Activated naive CD4-positive, alpha-beta T cell treated with anti-CD3 and anti-CD28 coated beads, Interleukin-2, amount 50 U/mL, for 24 hours (primary cell): ENCODE measurements around the gene IFT81.

ENCODE experiments used
- H3K27ac Mint-ChIP-seq: one replicate; pipeline ENCODE4 v1.8.0; 2021; ENCODE audit warnings: mild to moderate bottlenecking, mixed read lengths
- H3K27me3 Mint-ChIP-seq: one replicate; pipeline ENCODE4 v1.8.0; 2021; ENCODE audit warnings: mixed read lengths
- H3K36me3 Mint-ChIP-seq: one replicate; pipeline ENCODE4 v1.8.0; 2021; ENCODE audit warnings: mixed read lengths
- H3K4me1 Mint-ChIP-seq: one replicate; pipeline ENCODE4 v1.8.0; 2021; ENCODE audit warnings: mixed read lengths
- H3K4me3 Mint-ChIP-seq: one replicate; pipeline ENCODE4 v1.8.0; 2021; ENCODE audit warnings: mild to moderate bottlenecking, mixed read lengths
- H3K9me3 Mint-ChIP-seq: one replicate; pipeline ENCODE4 v1.8.0; 2021; ENCODE audit warnings: mixed read lengths

Gene IFT81

GRCh38 chr12:110170535-110171185 lies 46.5 kb downstream of the IFT81 start:
- Mint-ChIP-seq H3K27ac (no peak overlapping the region), H3K4me1 (no peaks in the 10 kb centered on the region), H3K9me3 (no peaks in the 10 kb centered on the region), H3K36me3 (no peaks in the 10 kb centered on the region), H3K4me3 (no peak overlapping the region), H3K27me3 (no peaks in the 10 kb centered on the region)

- H3K4me3 Mint-ChIP-seq: no peak overlapping the region
These were observed 47.0 kb downstream of the IFT81 start for GRCh38 chr12:110171186-110171538.

GRCh38 chr12:110171636-110172035 lies 47.5 kb downstream of the IFT81 start:
- no peak overlapping the region for H3K4me3 Mint-ChIP-seq
- no peaks in the 10 kb centered on the region for H3K36me3 Mint-ChIP-seq
- no peak overlapping the region for H3K27ac Mint-ChIP-seq
- H3K4me1 Mint-ChIP-seq: no peaks in the 10 kb centered on the region
- no peaks in the 10 kb centered on the region for H3K9me3 Mint-ChIP-seq
- H3K27me3 Mint-ChIP-seq: no peaks in the 10 kb centered on the region

More at GRCh38 chr12:110171186-110171538, 47.0 kb downstream of the IFT81 start:
- Mint-ChIP-seq H3K27ac (no peak overlapping the region), H3K27me3 (no peaks in the 10 kb centered on the region), H3K36me3 (no peaks in the 10 kb centered on the region), H3K9me3 (no peaks in the 10 kb centered on the region), H3K4me1 (no peaks in the 10 kb centered on the region)

- H3K4me3 Mint-ChIP-seq: no peak overlapping the region
- no peaks in the 10 kb centered on the region for H3K9me3 Mint-ChIP-seq
These were observed 50.3 kb downstream of the IFT81 start for GRCh38 chr12:110174373-110174996.

GRCh38 chr12:110175201-110175600 lies 51.0 kb downstream of the IFT81 start:
- Mint-ChIP-seq H3K27ac (no peak overlapping the region), H3K36me3 (no peaks in the 10 kb centered on the region), H3K4me3 (no peak overlapping the region), H3K4me1 (no peaks in the 10 kb centered on the region), H3K9me3 (no peaks in the 10 kb centered on the region), H3K27me3 (no peaks in the 10 kb centered on the region)

More at GRCh38 chr12:110174373-110174996, 50.3 kb downstream of the IFT81 start:
- no peaks in the 10 kb centered on the region for H3K4me1 Mint-ChIP-seq
- H3K36me3 Mint-ChIP-seq: no peaks in the 10 kb centered on the region
- no peaks in the 10 kb centered on the region for H3K27me3 Mint-ChIP-seq
- no peak overlapping the region for H3K27ac Mint-ChIP-seq

- no peak overlapping the region for H3K4me3 Mint-ChIP-seq
- H3K9me3 Mint-ChIP-seq: no peaks in the 10 kb centered on the region
- no peaks in the 10 kb centered on the region for H3K36me3 Mint-ChIP-seq
- H3K27ac Mint-ChIP-seq: no peak overlapping the region
- no peaks in the 10 kb centered on the region for H3K27me3 Mint-ChIP-seq
- no peaks in the 10 kb centered on the region for H3K4me1 Mint-ChIP-seq
These were observed 52.6 kb downstream of the IFT81 start for GRCh38 chr12:110176745-110177144.

- H3K27ac Mint-ChIP-seq: no peak overlapping the region
- no peaks in the 10 kb centered on the region for H3K9me3 Mint-ChIP-seq
- H3K4me1 Mint-ChIP-seq: no peaks in the 10 kb centered on the region
- no peak overlapping the region for H3K4me3 Mint-ChIP-seq
- H3K27me3 Mint-ChIP-seq: no peaks in the 10 kb centered on the region
- no peaks in the 10 kb centered on the region for H3K36me3 Mint-ChIP-seq
These were observed 55.1 kb downstream of the IFT81 start for GRCh38 chr12:110179291-110179690.

GRCh38 chr12:110180591-110181005 lies 56.4 kb downstream of the IFT81 start:
- Mint-ChIP-seq H3K36me3 (no peaks in the 10 kb centered on the region), H3K9me3 (no peaks in the 10 kb centered on the region), H3K4me1 (no peaks in the 10 kb centered on the region), H3K27ac (no peak overlapping the region), H3K27me3 (no peaks in the 10 kb centered on the region), H3K4me3 (no peak overlapping the region)

- Mint-ChIP-seq H3K27ac (no peak overlapping the region), H3K9me3 (peaks cover 13% of the 10 kb centered on the region), H3K4me3 (no peak overlapping the region), H3K4me1 (no peaks in the 10 kb centered on the region), H3K36me3 (peaks cover 8% of the 10 kb centered on the region), H3K27me3 (no peaks in the 10 kb centered on the region)
These were observed 58.1 kb downstream of the IFT81 start for GRCh38 chr12:110182281-110182680.

- Mint-ChIP-seq H3K27ac (no peak overlapping the region), H3K9me3 (peaks cover 13% of the 10 kb centered on the region), H3K4me3 (no peak overlapping the region), H3K27me3 (no peaks in the 10 kb centered on the region), H3K4me1 (no peaks in the 10 kb centered on the region), H3K36me3 (peaks cover 8% of the 10 kb centered on the region)
These were observed 59.2 kb downstream of the IFT81 start for GRCh38 chr12:110183386-110183785.

GRCh38 chr12:110185626-110186025 lies 61.5 kb downstream of the IFT81 start:
- Mint-ChIP-seq H3K4me1 (no peaks in the 10 kb centered on the region), H3K27ac (no peak overlapping the region), H3K36me3 (peaks cover 9% of the 10 kb centered on the region), H3K4me3 (no peak overlapping the region), H3K27me3 (no peaks in the 10 kb centered on the region), H3K9me3 (peaks cover 13% of the 10 kb centered on the region)

GRCh38 chr12:110186059-110186458 lies 61.9 kb downstream of the IFT81 start:
- Mint-ChIP-seq H3K4me3 (no peak overlapping the region), H3K9me3 (peaks cover 13% of the 10 kb centered on the region), H3K27me3 (no peaks in the 10 kb centered on the region), H3K27ac (no peak overlapping the region), H3K36me3 (peaks cover 9% of the 10 kb centered on the region), H3K4me1 (no peaks in the 10 kb centered on the region)

GRCh38 chr12:110193196-110193595 lies 69.0 kb downstream of the IFT81 start:
- H3K27ac Mint-ChIP-seq: no peak overlapping the region
- no peaks in the 10 kb centered on the region for H3K9me3 Mint-ChIP-seq
- no peak overlapping the region for H3K4me3 Mint-ChIP-seq
- peaks cover 7% of the 10 kb centered on the region for H3K36me3 Mint-ChIP-seq
- H3K4me1 Mint-ChIP-seq: no peaks in the 10 kb centered on the region
- H3K27me3 Mint-ChIP-seq: no peaks in the 10 kb centered on the region

GRCh38 chr12:110197003-110197402 lies 72.8 kb downstream of the IFT81 start:
- Mint-ChIP-seq H3K4me1 (peaks cover 7% of the 10 kb centered on the region), H3K27ac (no peak overlapping the region), H3K27me3 (no peaks in the 10 kb centered on the region), H3K9me3 (no peaks in the 10 kb centered on the region), H3K36me3 (peaks cover 5% of the 10 kb centered on the region), H3K4me3 (no peak overlapping the region)

- Mint-ChIP-seq H3K27ac (no peak overlapping the region), H3K27me3 (no peaks in the 10 kb centered on the region), H3K9me3 (no peaks in the 10 kb centered on the region), H3K36me3 (peaks cover 7% of the 10 kb centered on the region), H3K4me1 (peaks cover 7% of the 10 kb centered on the region), H3K4me3 (no peak overlapping the region)
These were observed 74.2 kb downstream of the IFT81 start for GRCh38 chr12:110198386-110198785.

GRCh38 chr12:110199339-110200123 lies 75.4 kb downstream of the IFT81 start:
- H3K4me3 Mint-ChIP-seq: no peak overlapping the region
- peaks cover 7% of the 10 kb centered on the region for H3K4me1 Mint-ChIP-seq
- no peaks in the 10 kb centered on the region for H3K27me3 Mint-ChIP-seq
- H3K27ac Mint-ChIP-seq: no peak overlapping the region
- no peaks in the 10 kb centered on the region for H3K9me3 Mint-ChIP-seq
- H3K36me3 Mint-ChIP-seq: peaks cover 12% of the 10 kb centered on the region
